Prostate gland (tissue), 2 donors: ENCODE data around the gene GNAI2. TPM values are rescaled to one million over a fixed set of nuclear protein-coding genes. Genes with fewer than 3 reads are reported as not detected.
A peak's percentile ranks its signal among the peaks of the same experiment; 100 is the strongest.
"Not testable (repeated sequence)": the region's sequence is repeated elsewhere in the genome, so short reads cannot be mapped to it uniquely, and the experiment has no call there.

Source experiments
- DNase-seq: peaks from one replicate; pipeline ENCODE4 v3.0.0-alpha.2; 2019; ENCODE audit warnings: low spot score
- H3K27ac ChIP-seq, 2 donors: fragments of 200-600 bp; sonication (generic); 2 replicates each; pipeline ENCODE4 v1.5.1; 2017 to 2019
- H3K27me3 ChIP-seq: fragments of 200-600 bp; sonication (generic); replicated peaks from 2 replicates; pipeline ENCODE4 v1.5.1; 2019; ENCODE audit not compliant: insufficient read depth
- H3K36me3 ChIP-seq, 2 donors: fragments of 200-600 bp; sonication (generic); 1 replicate in 1 of 2; 2 replicates in 1 of 2; pipeline versions ENCODE4 v1.5.1 to v1.8.1; 2017 to 2019
- H3K4me1 ChIP-seq: fragments of 200-600 bp; sonication (generic); replicated peaks from 2 replicates; pipeline ENCODE4 v1.5.1; 2019
- H3K4me3 ChIP-seq, 2 donors: fragments of 200-600 bp; sonication (generic); 2 replicates each; pipeline ENCODE4 v1.5.1; 2017 to 2019
- H3K9me3 ChIP-seq: fragments of 200-600 bp; sonication (generic); 2 replicates; pipeline ENCODE4 v1.5.1; 2017
- CTCF ChIP-seq, 4 experiments: fragments of 200-600 bp in 2 of 4; fragments of 450-650 bp in 2 of 4; sonication (generic) in 2 of 4; IDR thresholded peaks; 1 replicate in 3 of 4; 2 replicates in 1 of 4; pipeline ENCODE4 v1.5.1; 2016 to 2019; ENCODE audit warnings: antibody characterized with exemption in 4 of 4, mild to moderate bottlenecking in 2 of 4, moderate library complexity in 2 of 4
- POLR2A ChIP-seq: fragments of 450-650 bp; IDR thresholded peaks from one replicate; pipeline ENCODE4 v1.6.1; 2016; ENCODE audit warnings: antibody characterized with exemption, mild to moderate bottlenecking
- POLR2AphosphoS5 ChIP-seq: sonication (generic); formaldehyde crosslinking; IDR thresholded peaks from one replicate; pipeline ENCODE4 v1.6.1; 2017; ENCODE audit warnings: antibody characterized with exemption
- WGBS: methylation state at CpG from one replicate; pipeline ENCODE4 v1.1.5; 2018; 5-methylcytosine and 5-hydroxymethylcytosine counted together
- intact Hi-C: fragments of 100-400 bp; cut with DNase I; formaldehyde crosslinking; loops from one replicate; pipeline ENCODE4 v1.14.2; 2022
- total RNA-seq, 2 donors: library from RNA; depleted of rRNA; stranded (reverse); fragments of >200 nt; gene quantifications; one replicate each; pipeline ENCODE4 v1.1.0, GENCODE V29; 2016

GNAI2 gene
- total RNA-seq, 2 donors from 2014 or later: 118 to 301 TPM

- Histone ChIP-seq H3K36me3 (no peaks in the 10 kb centered on the region), H3K4me1 (no peaks in the 10 kb centered on the region), H3K9me3 (no peaks in the 10 kb centered on the region), H3K27ac (peak overlapping the region; percentile 55 to 73), H3K27me3 (no peaks in the 10 kb centered on the region), H3K4me3 (peak overlapping the region; percentile 44 to 54)
- intact Hi-C loops: loop anchor here (1.0 kb wide), 3 partner anchors 19 to 46 kb away; no protein-coding TSS in a partner anchor
- peak; percentile 35 for DNase-seq
- WGBS: under 1% methylated on average over 40 of the region's 40 CpGs
- TF ChIP-seq POLR2AphosphoS5 (no peak), CTCF (IDR thresholded peaks at IDR 0.05) (no peak), POLR2A (peak; percentile 6)
Observed at GRCh38 chr3:50226888-50227389, 9.1 kb upstream of the GNAI2 start.

- Histone ChIP-seq H3K27me3 (no peaks in the 10 kb centered on the region), H3K9me3 (no peaks in the 10 kb centered on the region), H3K27ac (peak overlapping the region; percentile 61 to 73), H3K4me1 (no peaks in the 10 kb centered on the region), H3K4me3 (peak overlapping the region; percentile 44 to 54), H3K36me3 (no peaks in the 10 kb centered on the region)
- WGBS: 2% methylated on average over 43 of the region's 51 CpGs
- intact Hi-C loops: loop anchor here (1.0 kb wide), 1 partner anchor 19 kb away; no protein-coding TSS in a partner anchor
- TF ChIP-seq POLR2AphosphoS5: peak; percentile 91
- TF ChIP-seq CTCF (IDR thresholded peaks at IDR 0.05): peak; percentile 86 to 98 (median 94)
- peak; percentile 65 for TF ChIP-seq POLR2A
- peak; percentile 93 for DNase-seq
Observed at GRCh38 chr3:50227390-50228183, 8.4 kb upstream of the GNAI2 start.

GRCh38 chr3:50228184-50228763, 7.7 kb upstream of the GNAI2 start:
- intact Hi-C loops: not testable (repeated sequence)
- 23% methylated on average over 15 of the region's 15 CpGs for WGBS
- H3K27ac ChIP-seq: peak overlapping the region; percentile 61 to 73

GRCh38 chr3:50229490-50229889, 6.5 kb upstream of the GNAI2 start:
- H3K4me1 ChIP-seq: no peaks in the 10 kb centered on the region
- H3K27ac ChIP-seq: no peak overlapping the region
- no peaks in the 10 kb centered on the region for H3K36me3 ChIP-seq
- no peak for DNase-seq
- TF ChIP-seq POLR2AphosphoS5 (no peak), CTCF (IDR thresholded peaks at IDR 0.05) (no peak), POLR2A (no peak)
- no peaks in the 10 kb centered on the region for H3K27me3 ChIP-seq
- WGBS: 86% methylated on average over 3 of the region's 3 CpGs
- H3K4me3 ChIP-seq: no peak overlapping the region
- H3K9me3 ChIP-seq: no peaks in the 10 kb centered on the region
- intact Hi-C loops: no loop called here

More at GRCh38 chr3:50228184-50228763, 7.7 kb upstream of the GNAI2 start:
- H3K4me3 ChIP-seq: peak overlapping the region; percentile 44 to 54
- not testable (repeated sequence) for H3K27me3 ChIP-seq, DNase-seq, H3K4me1 ChIP-seq, H3K36me3 ChIP-seq, H3K9me3 ChIP-seq

GRCh38 chr3:50230104-50230793, 5.8 kb upstream of the GNAI2 start:
- 92% methylated on average over 8 of the region's 8 CpGs for WGBS
- intact Hi-C loops: no loop called here
- H3K27ac ChIP-seq: no peak overlapping the region

More at GRCh38 chr3:50230104-50230793, 5.8 kb upstream of the GNAI2 start:
- no peak for DNase-seq
- no peak for TF ChIP-seq POLR2A
- no peak for TF ChIP-seq CTCF (IDR thresholded peaks at IDR 0.05)
- TF ChIP-seq POLR2AphosphoS5: no peak
- no peaks in the 10 kb centered on the region for H3K36me3 ChIP-seq
- H3K27me3 ChIP-seq: no peaks in the 10 kb centered on the region
- no peak overlapping the region for H3K4me3 ChIP-seq
- no peaks in the 10 kb centered on the region for H3K9me3 ChIP-seq
- H3K4me1 ChIP-seq: no peaks in the 10 kb centered on the region
